SU-DHL-6 (cell line): ENCODE results near the gene NCCRP1.

ENCODE experiments used
- H2AFZ ChIP-seq: fragments of 200-600 bp; sonication (generic); 2 replicates; pipeline ENCODE4 v1.6.1; 2014; ENCODE audit warnings: low read depth, mild to moderate bottlenecking, moderate library complexity, mixed read lengths, antibody characterized with exemption, low read length; ENCODE audit not compliant: severe bottlenecking
- H3F3A ChIP-seq: fragments of 200-600 bp; shearing (Covaris generic); 2 replicates; pipeline ENCODE4 v1.6.0; 2016; ENCODE audit warnings: antibody characterized with exemption, mild to moderate bottlenecking; ENCODE audit not compliant: insufficient read depth
- H3K27ac ChIP-seq: fragments of 200-600 bp; sonication (generic); 2 replicates; pipeline ENCODE4 v1.5.1; 2016; ENCODE audit warnings: low read depth, mild to moderate bottlenecking, low read length, moderate library complexity, mixed read lengths
- H3K27me3 ChIP-seq: fragments of 200-600 bp; sonication (generic), shearing (Covaris generic); 2 replicates; pipeline ENCODE4 v1.6.0; 2014; ENCODE audit warnings: mild to moderate bottlenecking, low read length
- H3K36me3 ChIP-seq: fragments of 200-600 bp; sonication (generic); 2 replicates; pipeline ENCODE4 v1.6.1; 2014; ENCODE audit warnings: mild to moderate bottlenecking, low read length, mixed read lengths
- H3K4me2 ChIP-seq: fragments of 300-600, 200-600 bp; shearing (Covaris generic), sonication (generic); 2 replicates; pipeline ENCODE4 v1.6.0; 2014; ENCODE audit warnings: low read length, low read depth, mild to moderate bottlenecking; ENCODE audit not compliant: poor library complexity, severe bottlenecking
- H3K4me3 ChIP-seq: fragments of 200-600 bp; sonication (generic); 2 replicates; pipeline ENCODE4 v1.5.1; 2014; ENCODE audit warnings: antibody characterized with exemption, low read length, mild to moderate bottlenecking, mixed read lengths; ENCODE audit not compliant: insufficient read depth, poor library complexity, severe bottlenecking
- H3K79me2 ChIP-seq: fragments of 200-600 bp; sonication (generic); 2 replicates; pipeline ENCODE4 v1.6.1; 2014; ENCODE audit warnings: mild to moderate bottlenecking, low read length, moderate library complexity; ENCODE audit not compliant: insufficient read depth
- H3K9ac ChIP-seq: fragments of 200-600 bp; sonication (generic); 2 replicates; pipeline ENCODE4 v1.7.0; 2014; ENCODE audit warnings: mild to moderate bottlenecking, low read length
- H3K9me2 ChIP-seq: fragments of 200-600 bp; sonication (generic); replicated peaks from 2 replicates; pipeline ENCODE4 v1.6.1; 2014; ENCODE audit warnings: low read length; ENCODE audit not compliant: insufficient read depth
- H3K9me3 ChIP-seq: fragments of 200-600 bp; sonication (generic); 2 replicates; pipeline ENCODE4 v1.6.1; 2014; ENCODE audit warnings: low read length, mixed read lengths; ENCODE audit not compliant: insufficient read depth
- H4K20me1 ChIP-seq: fragments of 200-600 bp; sonication (generic); 2 replicates; pipeline ENCODE4 v1.6.1; 2014; ENCODE audit warnings: low read depth, mild to moderate bottlenecking, antibody characterized with exemption, low read length, moderate library complexity, mixed read lengths
- EZH2phosphoT487 ChIP-seq: fragments of 200-600 bp; sonication (generic), shearing (Covaris generic); conservative IDR thresholded peaks from 2 replicates; pipeline ENCODE4 v1.6.1; 2018; ENCODE audit warnings: mild to moderate bottlenecking, antibody characterized with exemption, low read length, moderate library complexity, mixed read lengths
- TF ChIP-seq, protein P1 (sequence below): fragments of 200-600 bp; sonication (generic); IDR thresholded peaks from one replicate; pipeline ENCODE4 v1.5.1; 2017; ENCODE audit warnings: antibody characterized with exemption, mild to moderate bottlenecking, low read length, moderate library complexity; ENCODE audit not compliant: insufficient read depth, poor library complexity, severe bottlenecking

The NCCRP1 gene

GRCh38 chr19:39206122-39206521, 9.4 kb downstream of the NCCRP1 start:
- Histone ChIP-seq H3K9me3 (no peaks in the 10 kb centered on the region), H4K20me1 (no peaks in the 10 kb centered on the region)

GRCh38 chr19:39207293-39207836, 10.6 kb downstream of the NCCRP1 start:
- Histone ChIP-seq H3K9me2 (no peaks in the 10 kb centered on the region), H3K27ac (no peak overlapping the region), H3K4me3 (no peak overlapping the region), H2AFZ (no peak overlapping the region), H3K9me3 (no peaks in the 10 kb centered on the region), H4K20me1 (no peaks in the 10 kb centered on the region), H3F3A (no peaks in the 10 kb centered on the region), H3K79me2 (no peaks in the 10 kb centered on the region), H3K27me3 (no peaks in the 10 kb centered on the region), H3K4me2 (no peak overlapping the region), H3K36me3 (no peaks in the 10 kb centered on the region), H3K9ac (no peak overlapping the region)
- no peak for TF ChIP-seq EZH2phosphoT487
- TF ChIP-seq, protein P1, sequence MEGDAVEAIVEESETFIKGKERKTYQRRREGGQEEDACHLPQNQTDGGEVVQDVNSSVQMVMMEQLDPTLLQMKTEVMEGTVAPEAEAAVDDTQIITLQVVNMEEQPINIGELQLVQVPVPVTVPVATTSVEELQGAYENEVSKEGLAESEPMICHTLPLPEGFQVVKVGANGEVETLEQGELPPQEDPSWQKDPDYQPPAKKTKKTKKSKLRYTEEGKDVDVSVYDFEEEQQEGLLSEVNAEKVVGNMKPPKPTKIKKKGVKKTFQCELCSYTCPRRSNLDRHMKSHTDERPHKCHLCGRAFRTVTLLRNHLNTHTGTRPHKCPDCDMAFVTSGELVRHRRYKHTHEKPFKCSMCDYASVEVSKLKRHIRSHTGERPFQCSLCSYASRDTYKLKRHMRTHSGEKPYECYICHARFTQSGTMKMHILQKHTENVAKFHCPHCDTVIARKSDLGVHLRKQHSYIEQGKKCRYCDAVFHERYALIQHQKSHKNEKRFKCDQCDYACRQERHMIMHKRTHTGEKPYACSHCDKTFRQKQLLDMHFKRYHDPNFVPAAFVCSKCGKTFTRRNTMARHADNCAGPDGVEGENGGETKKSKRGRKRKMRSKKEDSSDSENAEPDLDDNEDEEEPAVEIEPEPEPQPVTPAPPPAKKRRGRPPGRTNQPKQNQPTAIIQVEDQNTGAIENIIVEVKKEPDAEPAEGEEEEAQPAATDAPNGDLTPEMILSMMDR = no peak

More at GRCh38 chr19:39206122-39206521, 9.4 kb downstream of the NCCRP1 start:
- no peaks in the 10 kb centered on the region for H3K27me3 ChIP-seq
- H3K9ac ChIP-seq = no peak overlapping the region
- no peaks in the 10 kb centered on the region for H3K36me3 ChIP-seq
- H2AFZ ChIP-seq = no peak overlapping the region
- no peaks in the 10 kb centered on the region for H3K79me2 ChIP-seq
- no peaks in the 10 kb centered on the region for H3F3A ChIP-seq
- H3K4me3 ChIP-seq = no peak overlapping the region
- no peaks in the 10 kb centered on the region for H3K9me2 ChIP-seq
- H3K4me2 ChIP-seq = no peak overlapping the region
- no peak for TF ChIP-seq EZH2phosphoT487
- TF ChIP-seq, protein P1 = no peak
- H3K27ac ChIP-seq = no peak overlapping the region

DNA sequence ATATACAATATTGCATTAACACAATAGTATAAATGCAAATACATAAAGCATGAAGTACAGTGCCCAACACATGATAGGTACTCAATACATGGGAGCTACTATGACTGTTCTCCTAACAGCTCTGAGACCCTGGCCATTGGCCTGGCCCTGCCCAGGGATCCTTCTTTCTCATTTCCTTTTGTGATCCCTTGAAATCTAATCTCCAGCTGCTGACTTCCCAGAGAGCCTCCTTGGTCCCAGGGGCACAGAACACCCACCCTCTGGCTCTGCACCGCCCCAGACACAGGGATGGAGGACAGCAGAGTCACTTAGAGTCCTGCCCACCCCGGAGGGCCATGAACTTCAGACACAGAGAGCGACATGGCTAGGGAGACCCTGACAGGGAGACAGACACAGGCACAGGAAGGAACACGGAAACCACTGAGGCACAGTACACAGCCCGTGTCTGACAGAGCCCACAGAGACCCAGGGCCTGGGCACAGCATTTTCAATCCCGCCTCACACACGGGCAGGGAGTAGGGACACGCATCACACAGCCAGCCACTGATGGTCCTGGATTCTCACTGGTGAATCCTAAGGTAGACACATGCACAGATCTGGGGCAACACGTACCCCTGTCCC, 11.5 kb downstream of the NCCRP1 start:
- Histone ChIP-seq H4K20me1 (no peaks in the 10 kb centered on the region), H3K27me3 (no peaks in the 10 kb centered on the region), H3K4me2 (no peak overlapping the region), H3K79me2 (no peaks in the 10 kb centered on the region), H3K9me3 (no peaks in the 10 kb centered on the region), H3K9ac (no peak overlapping the region), H3K9me2 (no peaks in the 10 kb centered on the region), H3F3A (no peaks in the 10 kb centered on the region), H3K36me3 (no peaks in the 10 kb centered on the region), H2AFZ (no peak overlapping the region), H3K27ac (no peak overlapping the region), H3K4me3 (no peak overlapping the region)
- no peak for TF ChIP-seq EZH2phosphoT487
- TF ChIP-seq, protein P1 = no peak
